GM19438 (cell line): ENCODE measurements around the gene GRIK3.

Source experiments
- ATAC-seq: cut with Tn5 transposase; IDR thresholded peaks from one replicate; pipeline ENCODE4 v1.9.1; 2021; ENCODE audit warnings: low read depth; ENCODE audit not compliant: unreplicated experiment

Gene GRIK3

GRCh38 chr1:36863061-36863460 is 171.3 kb downstream of the GRIK3 start:
- ATAC-seq = no peak

GRCh38 chr1:36861375-36861774 is 172.9 kb downstream of the GRIK3 start:
- ATAC-seq = no peak

- no peak for ATAC-seq
These were observed 174.4 kb downstream of the GRIK3 start for GRCh38 chr1:36859926-36860325.

GRCh38 chr1:36858981-36859380 is 175.3 kb downstream of the GRIK3 start:
- ATAC-seq = no peak

GRCh38 chr1:36858553-36858952 is 175.8 kb downstream of the GRIK3 start:
- no peak for ATAC-seq

- no peak for ATAC-seq
These were observed 176.6 kb downstream of the GRIK3 start for GRCh38 chr1:36857754-36858153.

GRCh38 chr1:36855699-36856494 is 178.4 kb downstream of the GRIK3 start:
- ATAC-seq = no peak

GRCh38 chr1:36853638-36854037 is 180.7 kb downstream of the GRIK3 start:
- ATAC-seq = no peak

- no peak for ATAC-seq
These were observed 181.7 kb downstream of the GRIK3 start for GRCh38 chr1:36852586-36852985.

GRCh38 chr1:36851595-36851994 is 182.7 kb downstream of the GRIK3 start:
- no peak for ATAC-seq

GRCh38 chr1:36851087-36851486 is 183.2 kb downstream of the GRIK3 start:
- no peak for ATAC-seq

- ATAC-seq = no peak
These were observed 184.4 kb downstream of the GRIK3 start for GRCh38 chr1:36849956-36850355.

GRCh38 chr1:36847761-36848160 is 186.6 kb downstream of the GRIK3 start:
- no peak for ATAC-seq

- ATAC-seq = no peak
These were observed 187.1 kb downstream of the GRIK3 start for GRCh38 chr1:36847186-36847585.

GRCh38 chr1:36846357-36846756 is 188.0 kb downstream of the GRIK3 start:
- no peak for ATAC-seq

GRCh38 chr1:36845802-36846201 is 188.5 kb downstream of the GRIK3 start:
- ATAC-seq = no peak

GRCh38 chr1:36844917-36845316 is 189.4 kb downstream of the GRIK3 start:
- no peak for ATAC-seq

GRCh38 chr1:36843906-36844610 is 190.3 kb downstream of the GRIK3 start:
- no peak for ATAC-seq

- no peak for ATAC-seq
These were observed 191.3 kb downstream of the GRIK3 start for GRCh38 chr1:36843027-36843426.

- ATAC-seq = no peak
These were observed 191.9 kb downstream of the GRIK3 start for GRCh38 chr1:36842448-36842847.

- no peak for ATAC-seq
These were observed 194.8 kb downstream of the GRIK3 start for GRCh38 chr1:36839485-36839884.

- ATAC-seq = no peak
These were observed 195.4 kb downstream of the GRIK3 start for GRCh38 chr1:36838888-36839287.
